GM23248 (cell line): ENCODE data around the gene USE1.

Experiments used
- EZH2 ChIP-seq: fragments of 200-600 bp; sonication (generic); IDR thresholded peaks from 2 replicates; pipeline ENCODE4 v1.6.1; 2018; ENCODE audit warnings: antibody characterized with exemption, mild to moderate bottlenecking; ENCODE audit not compliant: insufficient read depth, poor library complexity, severe bottlenecking
- EZH2phosphoT487 ChIP-seq: fragments of 200-600 bp; sonication (generic); IDR thresholded peaks from 2 replicates; pipeline ENCODE4 v1.6.1; 2018; ENCODE audit warnings: antibody characterized with exemption, moderate library complexity, mild to moderate bottlenecking, low read depth; ENCODE audit not compliant: insufficient read depth

DNA sequence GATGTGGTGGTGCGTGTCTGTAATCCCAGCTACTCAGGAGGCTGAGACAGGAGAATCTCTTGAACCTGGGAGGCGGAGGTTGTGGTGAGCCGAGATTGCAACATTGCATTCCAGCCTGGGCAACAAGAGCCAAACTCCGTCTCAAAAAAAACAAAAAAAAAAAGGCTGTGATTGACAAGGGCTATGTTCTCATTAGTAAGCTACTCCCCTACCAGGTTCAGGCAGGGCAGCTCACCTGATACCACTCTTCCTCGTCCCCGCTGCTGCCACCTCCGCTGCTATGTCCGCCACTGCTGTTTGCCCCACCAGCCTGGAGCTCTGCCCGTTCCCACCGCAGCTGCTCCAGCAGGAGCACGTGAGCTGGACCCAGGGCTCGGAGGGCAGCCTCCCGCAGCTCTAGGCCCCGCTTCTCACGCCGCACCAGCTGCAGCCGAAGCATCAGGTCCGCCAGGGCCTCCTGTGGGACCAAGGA, 40.0 kb downstream of the USE1 start:
- no peak for TF ChIP-seq EZH2
- TF ChIP-seq EZH2phosphoT487: no peak
